ENCODE measurements around the gene SFRP4.
"Not testable (repeated sequence)": the region's sequence is repeated elsewhere in the genome, so short reads cannot be mapped to it uniquely, and the experiment has no call there.

Gene SFRP4

GRCh38 chr7:37916673-37917660, at the start of gene SFRP4:
TSS of gene SFRP4 (minus strand) at chr7:37916817. CDS start at chr7:37916537, 280 bp downstream.
- DNase-seq, result peak; percentile 82

DNA sequence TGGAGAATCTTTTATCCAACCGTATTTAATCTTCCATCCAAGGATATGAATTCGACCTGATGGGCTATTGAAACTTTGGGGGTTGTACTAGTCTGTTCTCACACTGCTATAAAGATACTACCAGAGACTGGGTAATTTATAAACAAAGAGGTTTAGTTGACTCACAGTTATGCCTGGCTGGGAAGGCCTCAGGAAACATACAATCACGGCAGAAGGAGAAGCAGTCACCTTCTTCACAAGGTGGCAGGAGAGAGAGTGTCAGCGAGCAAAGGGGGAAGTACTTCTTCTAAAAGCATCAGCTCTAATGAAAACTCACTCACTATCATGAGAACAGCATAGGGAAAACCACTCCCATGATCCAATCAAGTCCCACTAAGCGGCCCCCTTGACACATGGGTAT, 47.6 kb upstream of the SFRP4 start:
- DNase-seq, result no peak

GRCh38 chr7:37961251-37961650, 44.6 kb upstream of the SFRP4 start:
- DNase-seq, result no peak

GRCh38 chr7:37960483-37960882, 43.9 kb upstream of the SFRP4 start:
- DNase-seq, result no peak

DNA sequence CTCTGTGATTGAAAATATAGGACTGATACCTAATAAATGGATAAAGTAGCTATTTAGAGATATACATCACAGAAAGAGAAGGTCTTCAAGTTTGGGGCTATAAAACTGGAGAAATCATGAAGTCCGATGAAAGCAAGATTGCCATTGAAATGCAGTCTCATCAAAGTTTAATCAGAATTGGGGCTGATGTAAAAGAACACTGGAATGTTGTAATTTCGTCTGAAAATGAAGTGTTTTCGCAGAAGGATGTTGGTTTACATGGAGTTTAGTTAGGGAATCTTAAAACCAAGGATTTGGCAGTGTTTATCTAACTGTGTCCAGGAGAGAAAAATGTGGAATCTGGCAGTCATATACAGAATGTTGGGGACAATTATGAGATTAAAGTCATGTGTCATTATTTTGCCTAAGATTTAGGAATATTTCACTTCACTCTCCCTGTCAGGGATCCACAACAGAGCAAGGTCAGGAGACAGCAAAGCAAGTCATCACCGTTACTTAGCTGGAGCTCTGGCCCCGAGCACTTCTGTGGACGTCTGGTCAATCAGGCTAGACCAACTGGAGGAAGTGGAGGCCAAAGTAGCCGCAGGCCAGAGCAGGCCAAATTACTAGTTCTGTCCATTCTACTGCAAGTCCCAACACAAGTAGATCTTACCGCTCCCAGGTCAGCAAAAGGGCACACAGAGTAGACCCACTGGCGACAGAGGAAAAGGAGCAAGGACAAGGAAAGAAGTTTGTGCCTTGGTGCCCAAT, 40.8 kb upstream of the SFRP4 start:
- DNase-seq, result peak; percentile 55

DNA sequence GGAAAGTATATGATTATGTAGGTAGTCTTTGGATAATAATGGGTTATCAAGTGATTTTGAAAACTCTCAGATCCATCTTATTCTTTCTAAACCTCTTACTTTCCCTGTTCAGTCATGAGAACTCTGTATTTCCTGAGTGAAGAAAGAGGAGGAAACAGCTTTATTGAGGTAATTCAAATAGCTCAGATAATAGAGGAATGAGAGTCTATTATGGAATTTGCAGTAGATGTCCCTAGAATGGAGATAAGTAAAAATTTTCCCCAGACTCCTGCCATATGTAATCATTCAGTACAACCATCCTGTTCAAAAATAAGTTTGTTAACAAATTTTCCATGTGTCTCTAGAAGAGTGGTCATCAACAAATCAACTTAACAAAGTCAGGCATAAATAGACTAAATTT, 40.2 kb upstream of the SFRP4 start:
- DNase-seq, result no peak

DNA sequence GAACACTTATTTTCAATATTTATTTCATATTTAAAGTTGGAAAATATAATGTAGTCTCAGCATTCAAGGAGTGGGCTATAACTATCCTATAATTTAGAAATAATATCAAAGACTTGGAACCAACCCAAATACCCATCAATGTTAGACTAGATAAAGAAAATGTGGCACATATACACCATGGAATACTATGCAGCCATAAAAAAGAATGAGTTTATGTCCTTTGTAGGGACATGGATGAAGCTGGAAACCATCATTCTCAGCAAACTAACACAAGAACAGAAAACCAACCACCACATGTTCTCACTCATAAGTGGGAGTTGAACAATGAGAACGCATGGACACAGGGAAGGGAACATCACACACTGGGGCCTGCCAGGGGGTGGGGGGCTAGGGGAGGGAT, 37.6 kb upstream of the SFRP4 start:
- DNase-seq, result not testable (repeated sequence)

- no peak for DNase-seq
Measured at GRCh38 chr7:37952240-37952639, 35.6 kb upstream of the SFRP4 start.

GRCh38 chr7:37947941-37948210, 31.3 kb upstream of the SFRP4 start:
- no peak for DNase-seq

GRCh38 chr7:37947138-37947940, 30.7 kb upstream of the SFRP4 start:
- DNase-seq, result no peak

- DNase-seq, result peak; percentile 59
Measured at GRCh38 chr7:37945336-37945735, 28.7 kb upstream of the SFRP4 start.

- no peak for DNase-seq
Measured at GRCh38 chr7:37944737-37945054, 28.1 kb upstream of the SFRP4 start.

- no peak for DNase-seq
Measured at GRCh38 chr7:37943905-37944736, 27.5 kb upstream of the SFRP4 start.

GRCh38 chr7:37942934-37943610, 26.5 kb upstream of the SFRP4 start:
- DNase-seq, result peak; percentile 75

- no peak for DNase-seq
Measured at GRCh38 chr7:37933018-37933566, 16.5 kb upstream of the SFRP4 start.

DNA sequence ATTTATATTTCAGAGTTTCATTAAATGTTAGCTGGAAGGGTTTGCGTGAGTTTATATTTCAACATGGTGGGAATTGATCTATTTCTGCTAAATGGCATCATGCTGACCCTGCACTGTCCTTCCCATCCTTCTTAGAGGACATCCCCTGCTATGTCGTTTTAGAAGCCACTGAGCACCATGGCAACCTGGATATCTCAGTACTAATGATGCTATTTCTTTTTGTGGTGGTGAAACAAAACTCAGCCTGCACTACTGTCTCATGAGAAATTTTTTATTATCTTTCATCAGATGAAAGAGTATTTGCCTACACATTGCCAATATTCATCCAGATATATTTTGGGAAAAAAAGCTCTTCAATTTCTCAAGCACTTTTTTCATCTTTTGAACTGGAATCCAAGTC, 15.9 kb upstream of the SFRP4 start:
- no peak for DNase-seq

- DNase-seq, result no peak
Measured at GRCh38 chr7:37930226-37930948, 13.8 kb upstream of the SFRP4 start.

GRCh38 chr7:37928878-37929277, 12.3 kb upstream of the SFRP4 start:
- DNase-seq, result no peak

GRCh38 chr7:37927773-37928444, 11.3 kb upstream of the SFRP4 start:
- DNase-seq, result no peak

DNA sequence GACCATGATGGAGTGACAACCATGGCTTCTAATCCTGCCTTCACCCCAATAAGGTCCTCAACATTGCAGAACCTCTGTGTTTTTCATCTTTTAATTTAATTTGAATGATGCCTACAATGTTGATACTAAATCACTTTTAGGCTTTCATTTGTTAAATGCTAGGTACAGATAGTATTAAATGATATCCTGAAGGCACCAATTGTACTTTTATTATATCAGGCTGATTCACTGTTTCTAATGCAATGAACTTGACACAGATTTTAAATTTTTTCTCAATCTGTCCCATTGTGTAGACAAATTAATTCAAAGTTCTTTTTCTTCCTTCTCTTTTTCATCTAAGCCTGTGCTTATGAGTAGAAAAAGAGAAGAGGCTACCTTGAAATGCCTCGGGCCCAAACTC, 9.0 kb upstream of the SFRP4 start:
- DNase-seq, result no peak

Measured in islet precursor cell (in vitro differentiated cells).